TTC549 (cell line): ENCODE data around the gene PPIA.
"Not testable (repeated sequence)": the region's sequence is repeated elsewhere in the genome, so short reads cannot be mapped to it uniquely, and the experiment has no call there.

Experiments
- FAIRE-seq: peaks from 2 replicates; lab custom pipeline; 2012; peaks lifted over from hg19 to GRCh38; lab: Jason Lieb, UNC

The PPIA gene

GRCh38 chr7:44787762-44788161 lies 8.7 kb upstream of the PPIA start:
- FAIRE-seq: no peak

- no peak for FAIRE-seq
These were observed 6.5 kb upstream of the PPIA start for GRCh38 chr7:44789990-44790389.

GRCh38 chr7:44791278-44792219 lies 4.9 kb upstream of the PPIA start:
- FAIRE-seq: no peak

GRCh38 chr7:44793919-44794318 lies 2.6 kb upstream of the PPIA start:
- no peak for FAIRE-seq

GRCh38 chr7:44794331-44794730 lies 2.1 kb upstream of the PPIA start:
- FAIRE-seq: no peak

- FAIRE-seq: no peak
These were observed 412 bp upstream of the PPIA start for GRCh38 chr7:44796034-44796503.

- no peak for FAIRE-seq
These were observed 1.1 kb downstream of the PPIA start for GRCh38 chr7:44797329-44798258.

- no peak for FAIRE-seq
These were observed 2.3 kb downstream of the PPIA start for GRCh38 chr7:44798649-44799305.

GRCh38 chr7:44799939-44800338 lies 3.5 kb downstream of the PPIA start:
- no peak for FAIRE-seq

GRCh38 chr7:44801890-44802289 lies 5.4 kb downstream of the PPIA start:
- FAIRE-seq: no peak

- no peak for FAIRE-seq
These were observed 6.0 kb downstream of the PPIA start for GRCh38 chr7:44802418-44803025.

- not testable (repeated sequence) for FAIRE-seq
These were observed 7.5 kb downstream of the PPIA start for GRCh38 chr7:44803828-44804519.

GRCh38 chr7:44805950-44806349 lies 9.5 kb downstream of the PPIA start:
- no peak for FAIRE-seq

GRCh38 chr7:44808914-44809393 lies 12.5 kb downstream of the PPIA start:
- no peak for FAIRE-seq

- FAIRE-seq: no peak
These were observed 14.6 kb downstream of the PPIA start for GRCh38 chr7:44811093-44811492.

GRCh38 chr7:44811571-44811970 lies 15.1 kb downstream of the PPIA start:
- FAIRE-seq: no peak

GRCh38 chr7:44814919-44815318 lies 18.4 kb downstream of the PPIA start:
- no peak for FAIRE-seq

GRCh38 chr7:44819292-44819691 lies 22.8 kb downstream of the PPIA start:
- FAIRE-seq: no peak

- FAIRE-seq: no peak
These were observed 26.8 kb downstream of the PPIA start for GRCh38 chr7:44823255-44823781.

- no peak for FAIRE-seq
These were observed 28.5 kb downstream of the PPIA start for GRCh38 chr7:44824894-44825526.
